Tibial nerve (tissue), 4 donors: ENCODE measurements around the gene CRB2. TPM values are rescaled to one million over a fixed set of nuclear protein-coding genes. Genes with fewer than 3 reads are reported as not detected.

Source experiments
- DNase-seq, 2 donors: peaks; one replicate each; pipeline ENCODE4 v3.0.0-alpha.2; 2019; ENCODE audit warnings: low spot score in 2 of 2
- H3K27ac ChIP-seq, 4 donors: fragments of 200-600 bp; sonication (generic) in 3 of 4; one replicate each; pipeline ENCODE4 v1.5.1; 2017 to 2019; ENCODE audit warnings: mild to moderate bottlenecking in 1 of 4
- H3K27me3 ChIP-seq, 2 donors: fragments of 200-600 bp; sonication (generic) in 1 of 2; one replicate each; pipeline versions ENCODE4 v1.5.1 to v1.6.0; 2017 to 2019
- H3K36me3 ChIP-seq, 3 donors: fragments of 200-600 bp; sonication (generic); one replicate each; pipeline ENCODE4 v1.5.1; 2018 to 2019
- H3K4me1 ChIP-seq, 4 donors: fragments of 200-600 bp; sonication (generic) in 3 of 4; one replicate each; pipeline ENCODE4 v1.5.1; 2017 to 2019
- H3K4me3 ChIP-seq, 4 donors: fragments of 200-600 bp; sonication (generic) in 3 of 4; one replicate each; pipeline ENCODE4 v1.5.1; 2017 to 2019; ENCODE audit warnings: mild to moderate bottlenecking in 1 of 4, moderate library complexity in 1 of 4
- H3K9me3 ChIP-seq, 4 donors: fragments of 200-600 bp; sonication (generic) in 3 of 4; one replicate each; pipeline ENCODE4 v1.5.1; 2017 to 2019
- EP300 ChIP-seq, 2 donors: sonication (generic); formaldehyde crosslinking; IDR thresholded peaks; one replicate each; pipeline ENCODE4 v1.6.1; 2017; ENCODE audit warnings: antibody characterized with exemption in 2 of 2, mild to moderate bottlenecking in 1 of 2
- POLR2A ChIP-seq, 2 donors: fragments of 450-650 bp; IDR thresholded peaks; one replicate each; pipeline ENCODE4 v1.6.1; 2017; ENCODE audit warnings: antibody characterized with exemption in 2 of 2, mild to moderate bottlenecking in 2 of 2, moderate library complexity in 2 of 2
- WGBS, 2 donors: methylation state at CpG; one replicate each; pipeline ENCODE4 v1.1.5; 2018; 5-methylcytosine and 5-hydroxymethylcytosine counted together
- small RNA-seq: library from RNA; depleted of rRNA; stranded (forward); fragments of <200 nt; gene quantifications from one replicate; pipeline ENCODE3, GENCODE V24; 2016
- total RNA-seq, 4 donors: library from RNA; depleted of rRNA; stranded (reverse); fragments of >200 nt; gene quantifications; one replicate each; pipeline ENCODE4 v1.1.0, GENCODE V29; 2016
- TF ChIP-seq, protein P1 (sequence below), 5 experiments: fragments of 200-600 bp in 3 of 5; fragments of 450-650 bp in 2 of 5; sonication (generic) in 3 of 5; IDR thresholded peaks; one replicate each; pipeline ENCODE4 v1.5.1; 2016 to 2019; ENCODE audit warnings: antibody characterized with exemption in 5 of 5, mild to moderate bottlenecking in 3 of 5, moderate library complexity in 2 of 5

CRB2 gene
- total RNA-seq, 4 donors from 2014 or later, result under 0.01 to 0.44 TPM; not detected in 2

GRCh38 chr9:123426406-123426805 is 70.4 kb downstream of the CRB2 start:
- TF ChIP-seq, protein P1, sequence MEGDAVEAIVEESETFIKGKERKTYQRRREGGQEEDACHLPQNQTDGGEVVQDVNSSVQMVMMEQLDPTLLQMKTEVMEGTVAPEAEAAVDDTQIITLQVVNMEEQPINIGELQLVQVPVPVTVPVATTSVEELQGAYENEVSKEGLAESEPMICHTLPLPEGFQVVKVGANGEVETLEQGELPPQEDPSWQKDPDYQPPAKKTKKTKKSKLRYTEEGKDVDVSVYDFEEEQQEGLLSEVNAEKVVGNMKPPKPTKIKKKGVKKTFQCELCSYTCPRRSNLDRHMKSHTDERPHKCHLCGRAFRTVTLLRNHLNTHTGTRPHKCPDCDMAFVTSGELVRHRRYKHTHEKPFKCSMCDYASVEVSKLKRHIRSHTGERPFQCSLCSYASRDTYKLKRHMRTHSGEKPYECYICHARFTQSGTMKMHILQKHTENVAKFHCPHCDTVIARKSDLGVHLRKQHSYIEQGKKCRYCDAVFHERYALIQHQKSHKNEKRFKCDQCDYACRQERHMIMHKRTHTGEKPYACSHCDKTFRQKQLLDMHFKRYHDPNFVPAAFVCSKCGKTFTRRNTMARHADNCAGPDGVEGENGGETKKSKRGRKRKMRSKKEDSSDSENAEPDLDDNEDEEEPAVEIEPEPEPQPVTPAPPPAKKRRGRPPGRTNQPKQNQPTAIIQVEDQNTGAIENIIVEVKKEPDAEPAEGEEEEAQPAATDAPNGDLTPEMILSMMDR (IDR thresholded peaks at IDR 0.05), result no peak
- TF ChIP-seq POLR2A (IDR thresholded peaks at IDR 0.05), result no peak
- no peak for TF ChIP-seq EP300 (IDR thresholded peaks at IDR 0.05)
- Histone ChIP-seq H3K36me3 (peaks cover 0 to 77% (median 4%) of the 10 kb centered on the region in 3 donors), H3K4me1 (no peaks in the 10 kb centered on the region), H3K4me3 (no peak overlapping the region), H3K9me3 (peaks cover 0 to 11% (median 0%) of the 10 kb centered on the region in 4 donors), H3K27me3 (no peaks in the 10 kb centered on the region), H3K27ac (no peak overlapping the region)
- DNase-seq, result no peak
- WGBS, 2 donors, result 67 to 75% methylated on average over 2 of the region's 2 CpGs

Small RNA genes within 50 kb of the gene (small RNA-seq; reads per million reads assigned to genes)
- gene MIR601, result not detected

Other genes starting within 250 kb of the CRB2 start
- gene STRBP, start 87.6 kb upstream of the CRB2 start, total RNA-seq, result 10 to 100 TPM in 1 of 4 donors, 1 to 10 TPM in 3; 3.5 to 20.4 (median 4.9) TPM